GM13977 (cell line): ENCODE results near the gene KRT3.

Experiments
- DNase-seq: peaks from one replicate; pipeline ENCODE4 v3.0.0; 2012; ENCODE audit warnings: low spot score
- in situ Hi-C: fragments of 300-500 bp; cut with MboI; formaldehyde crosslinking; loops from one replicate; pipeline ENCODE4 v1.12.0; 2022; ENCODE audit warnings: low sequenced_read_pairs, low pct_unique_long_range_greater_than_20kb, mixed read lengths, inconsistent platforms; ENCODE audit not compliant: unreplicated experiment
- TF ChIP-seq, protein P1 (sequence below): IDR thresholded peaks from 2 replicates; pipeline ENCODE4 v1.5.1; 2012; ENCODE audit warnings: mild to moderate bottlenecking, control low read depth; ENCODE audit not compliant: insufficient read depth; ENCODE audit errors: extremely low read depth, missing control alignments

Gene KRT3

DNA sequence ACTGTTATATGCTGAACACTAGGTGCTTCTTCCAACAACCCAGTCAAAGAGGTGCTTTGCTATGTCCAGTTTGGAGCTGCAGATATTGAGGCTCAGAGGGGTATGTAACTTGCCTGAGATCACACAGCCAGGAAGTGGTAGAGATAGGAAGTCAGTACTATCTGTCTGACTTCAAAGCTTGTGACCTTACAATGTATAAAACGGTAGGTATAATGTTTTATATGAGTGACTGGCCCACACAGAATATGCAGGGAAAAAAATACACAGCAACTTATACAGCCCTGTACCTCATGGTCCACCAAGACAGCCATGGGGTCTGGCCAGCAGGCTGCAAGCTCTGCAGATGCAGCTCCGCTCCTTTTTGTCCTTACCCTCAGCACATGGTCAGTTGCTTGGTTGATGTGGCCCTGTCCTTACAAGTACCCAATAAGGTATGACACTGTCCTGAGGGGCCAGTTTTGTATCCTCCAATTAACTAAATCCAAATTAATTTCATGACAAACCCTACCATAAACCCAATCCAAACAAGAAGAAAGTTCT, 21.9 kb upstream of the KRT3 start:
- no peak for DNase-seq
- in situ Hi-C loops = no loop called here
- TF ChIP-seq, protein P1, sequence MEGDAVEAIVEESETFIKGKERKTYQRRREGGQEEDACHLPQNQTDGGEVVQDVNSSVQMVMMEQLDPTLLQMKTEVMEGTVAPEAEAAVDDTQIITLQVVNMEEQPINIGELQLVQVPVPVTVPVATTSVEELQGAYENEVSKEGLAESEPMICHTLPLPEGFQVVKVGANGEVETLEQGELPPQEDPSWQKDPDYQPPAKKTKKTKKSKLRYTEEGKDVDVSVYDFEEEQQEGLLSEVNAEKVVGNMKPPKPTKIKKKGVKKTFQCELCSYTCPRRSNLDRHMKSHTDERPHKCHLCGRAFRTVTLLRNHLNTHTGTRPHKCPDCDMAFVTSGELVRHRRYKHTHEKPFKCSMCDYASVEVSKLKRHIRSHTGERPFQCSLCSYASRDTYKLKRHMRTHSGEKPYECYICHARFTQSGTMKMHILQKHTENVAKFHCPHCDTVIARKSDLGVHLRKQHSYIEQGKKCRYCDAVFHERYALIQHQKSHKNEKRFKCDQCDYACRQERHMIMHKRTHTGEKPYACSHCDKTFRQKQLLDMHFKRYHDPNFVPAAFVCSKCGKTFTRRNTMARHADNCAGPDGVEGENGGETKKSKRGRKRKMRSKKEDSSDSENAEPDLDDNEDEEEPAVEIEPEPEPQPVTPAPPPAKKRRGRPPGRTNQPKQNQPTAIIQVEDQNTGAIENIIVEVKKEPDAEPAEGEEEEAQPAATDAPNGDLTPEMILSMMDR = no peak

DNA sequence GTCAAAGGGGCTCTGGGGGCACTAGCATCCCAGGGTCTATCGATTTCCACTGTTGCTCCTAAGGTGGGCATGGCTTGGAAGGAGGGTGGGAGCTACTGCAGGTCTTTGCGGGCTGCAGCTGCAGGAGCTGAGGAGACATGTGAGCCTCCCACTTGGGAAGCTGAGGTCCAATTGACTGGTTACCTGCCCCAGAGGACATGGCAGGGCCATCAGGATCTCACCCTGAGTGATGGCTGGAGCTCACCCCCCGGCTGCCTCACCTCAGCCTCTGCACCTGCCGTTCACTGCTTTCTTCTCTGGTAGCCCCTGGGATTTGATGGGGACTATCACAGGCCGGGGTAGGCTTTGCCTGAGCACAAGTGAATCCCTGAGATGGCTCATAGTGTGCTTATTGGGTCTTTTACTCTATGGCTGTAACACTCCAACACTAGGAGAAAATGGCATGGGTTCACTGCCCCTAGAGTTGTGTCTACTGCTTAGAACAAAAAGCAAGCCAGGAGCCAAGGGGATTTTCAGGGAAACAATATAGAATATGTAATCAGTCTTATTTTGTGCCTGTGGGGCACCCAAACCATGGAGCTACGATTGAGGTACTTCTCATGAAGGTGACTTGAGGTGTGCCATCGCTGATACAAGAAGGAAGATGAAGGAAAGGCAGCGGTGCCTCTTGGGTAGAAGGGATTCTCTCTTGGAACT, 21.2 kb upstream of the KRT3 start:
- no peak for DNase-seq
- in situ Hi-C loops = no loop called here
- TF ChIP-seq, protein P1 = no peak

DNA sequence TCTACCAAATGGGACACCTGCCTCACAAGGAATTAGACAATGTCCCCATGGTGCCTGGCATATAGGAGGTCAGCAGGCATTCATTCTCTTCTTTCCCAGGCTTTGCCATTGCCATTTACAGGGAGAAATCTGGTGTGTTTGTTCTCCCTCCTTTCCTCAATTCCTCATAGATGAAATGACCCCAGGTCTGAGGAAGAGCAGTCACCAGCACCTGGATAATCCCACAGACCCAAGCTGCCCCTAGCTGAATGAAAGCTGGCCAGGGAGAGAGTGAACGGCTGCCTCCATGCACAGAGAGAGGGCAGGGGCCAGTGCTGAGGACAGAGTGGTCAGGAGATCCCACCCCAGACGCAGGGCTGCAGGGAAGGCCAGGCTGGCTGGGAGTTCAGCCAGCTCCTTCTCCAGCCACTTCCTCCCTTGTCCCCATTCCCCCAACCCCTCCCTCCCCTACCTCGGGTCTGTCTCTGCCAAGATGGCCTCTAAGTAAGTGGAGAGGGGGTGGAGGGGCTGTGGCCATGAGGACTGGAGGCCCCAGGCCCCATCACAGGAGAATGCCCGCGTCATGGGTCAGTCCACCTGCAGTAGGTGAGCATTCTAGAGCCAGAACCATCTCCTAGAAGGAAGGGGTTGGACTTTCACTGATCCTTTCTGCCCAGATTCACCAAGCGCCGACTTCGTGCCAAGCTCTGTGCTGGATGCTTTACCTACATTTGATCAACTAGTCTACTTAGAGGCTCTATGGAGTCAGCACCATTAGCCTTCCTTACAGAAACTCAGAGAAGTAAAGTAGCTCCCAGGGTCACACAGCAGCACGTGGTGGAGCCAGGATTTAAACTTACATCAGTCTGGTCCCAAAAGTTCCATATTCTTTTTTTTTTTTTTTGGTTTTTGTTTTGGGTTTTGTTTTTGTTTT, 20.0 kb upstream of the KRT3 start:
- TF ChIP-seq, protein P1 = no peak
- in situ Hi-C loops = no loop called here
- no peak for DNase-seq

DNA sequence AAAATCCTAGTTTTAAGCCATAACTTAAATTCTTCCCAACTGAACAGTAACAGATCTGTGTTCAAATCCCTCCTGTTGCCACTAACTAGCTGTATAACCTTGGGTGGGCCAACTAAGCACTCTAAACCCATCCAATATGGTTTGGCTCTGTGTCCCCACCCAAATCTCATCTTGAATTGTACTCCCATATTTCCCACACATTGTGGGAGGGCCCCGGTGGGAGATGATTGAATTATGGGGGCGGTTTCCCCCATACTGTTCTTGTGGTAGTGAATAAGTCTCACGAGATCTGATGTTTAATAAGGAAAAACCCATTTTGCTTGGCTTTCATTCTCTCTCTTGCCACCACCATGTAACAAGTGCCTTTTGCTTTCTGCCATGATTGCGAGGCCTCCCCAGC, 19.2 kb upstream of the KRT3 start:
- DNase-seq = no peak
- TF ChIP-seq, protein P1 = no peak
- in situ Hi-C loops = no loop called here

DNA sequence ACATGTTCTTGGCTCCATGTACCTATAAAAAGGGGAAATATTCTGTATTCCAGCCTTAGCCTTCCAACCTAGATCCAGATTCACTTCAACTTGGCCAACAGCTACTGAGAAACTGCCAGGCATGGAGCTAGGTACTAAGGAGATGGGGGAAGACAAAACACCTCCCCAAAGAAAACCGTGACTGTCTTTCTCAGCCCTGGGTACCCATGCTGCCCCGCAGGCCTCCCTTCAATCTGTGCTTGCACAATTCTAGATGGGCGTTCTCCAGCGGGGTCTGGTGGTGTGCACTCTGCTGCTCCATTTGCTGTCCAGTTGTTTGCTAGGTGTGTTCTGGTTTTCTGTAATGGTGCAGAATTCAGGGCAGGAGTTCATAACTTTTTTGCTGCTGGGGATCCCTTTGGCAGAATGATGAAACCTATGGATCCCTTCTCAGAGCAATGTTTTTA, 18.8 kb upstream of the KRT3 start:
- no peak for DNase-seq
- in situ Hi-C loops = no loop called here
- TF ChIP-seq, protein P1 = no peak

DNA sequence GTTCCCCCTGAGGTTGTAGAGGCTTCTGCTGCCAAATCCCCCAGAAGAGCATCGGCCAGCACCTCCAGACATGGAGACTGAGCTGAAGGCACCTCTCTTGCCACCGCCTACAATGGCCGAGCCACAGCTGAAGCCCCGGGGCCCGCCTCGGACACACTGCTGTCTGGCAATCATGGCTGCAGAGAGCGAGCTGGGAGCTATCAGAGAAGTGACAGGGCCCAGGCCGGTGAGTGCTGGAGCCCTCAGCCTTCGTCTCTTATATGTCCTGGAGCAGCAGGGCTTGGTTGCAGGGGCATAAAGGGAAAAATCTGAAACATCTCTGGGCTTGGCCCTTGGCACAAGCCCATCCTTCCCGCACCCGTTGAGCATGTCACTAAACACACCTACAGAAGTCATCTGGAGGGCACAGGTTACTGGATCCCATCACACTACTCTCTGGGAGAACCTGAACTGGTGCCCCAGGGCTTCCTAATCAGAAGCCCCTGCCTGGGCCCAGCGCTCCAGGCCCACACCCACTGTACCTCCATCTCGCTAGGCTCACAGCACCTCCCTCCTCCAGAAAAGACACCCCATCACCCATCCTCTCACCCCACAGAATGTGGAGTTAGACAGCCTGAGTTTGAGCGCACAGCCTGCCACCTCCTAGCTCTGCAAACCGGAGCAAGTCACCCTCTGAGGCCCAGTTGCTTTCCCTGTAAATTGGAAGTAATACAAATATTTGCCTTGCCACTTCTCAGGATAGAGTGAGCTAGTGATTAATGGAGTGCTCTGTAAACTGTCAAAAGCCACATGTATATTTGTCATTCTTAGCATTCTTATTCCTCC, 18.2 kb upstream of the KRT3 start, which contains the start of gene KRT4:
Gene KRT4 (minus strand): TSS at position 232 of the 825 bp plus-strand sequence. CDS start 58 bp downstream, at position 174.
- no peak for DNase-seq
- in situ Hi-C loops = no loop called here
- TF ChIP-seq, protein P1 = no peak
